Gastrocnemius medialis (tissue), 4 donors: ENCODE results near the gene PWWP2A. TPM values are rescaled to one million over a fixed set of nuclear protein-coding genes. Genes with fewer than 3 reads are reported as not detected.

Source experiments
- ATAC-seq, 2 donors: fragments of 150-250 bp; one replicate each; pipeline ENCODE4 v1.9.1; 2016
- DNase-seq, 2 donors: peaks; one replicate each; pipeline ENCODE4 v3.0.0-alpha.2; 2019
- H3K27ac ChIP-seq, 4 donors: fragments of 200-600 bp; sonication (generic); 1 replicate in 1 of 4; 2 replicates in 3 of 4; pipeline ENCODE4 v1.5.1; 2016 to 2018; ENCODE audit warnings: mild to moderate bottlenecking in 2 of 4, moderate library complexity in 1 of 4
- H3K27me3 ChIP-seq, 3 donors: fragments of 200-600 bp; sonication (generic) in 2 of 3; 1 replicate in 1 of 3; 2 replicates in 2 of 3; pipeline versions ENCODE4 v1.5.1 to v1.6.0; 2016 to 2019; ENCODE audit warnings: mild to moderate bottlenecking in 1 of 3, moderate library complexity in 1 of 3
- H3K36me3 ChIP-seq, 2 donors: fragments of 200-600 bp; sonication (generic) in 1 of 2; one replicate each; pipeline ENCODE4 v1.5.1; 2017 to 2018
- H3K4me1 ChIP-seq, 2 donors: fragments of 200-600 bp; sonication (generic) in 1 of 2; one replicate each; pipeline ENCODE4 v1.5.1; 2016 to 2017; ENCODE audit warnings: mild to moderate bottlenecking in 2 of 2
- H3K4me3 ChIP-seq, 4 donors: fragments of 200-600 bp; sonication (generic) in 3 of 4; 1 replicate in 1 of 4; 2 replicates in 3 of 4; pipeline ENCODE4 v1.5.1; 2016 to 2019; ENCODE audit warnings: mild to moderate bottlenecking in 2 of 4
- H3K9me3 ChIP-seq, 3 donors: fragments of 200-600 bp; sonication (generic) in 2 of 3; 1 replicate in 1 of 3; 2 replicates in 2 of 3; pipeline ENCODE4 v1.5.1; 2016 to 2019
- CTCF ChIP-seq, 5 experiments: fragments of 450-650 bp in 3 of 5; fragments of 200-600 bp in 2 of 5; sonication (generic) in 2 of 5; IDR thresholded peaks in 4 of 5; conservative IDR thresholded peaks in 1 of 5; 1 replicate in 4 of 5; 2 replicates in 1 of 5; pipeline ENCODE4 v1.5.1; 2016 to 2019; ENCODE audit warnings: antibody characterized with exemption in 5 of 5, mild to moderate bottlenecking in 3 of 5, moderate library complexity in 3 of 5
- POLR2A ChIP-seq, 2 donors: fragments of 450-650 bp; IDR thresholded peaks; one replicate each; pipeline ENCODE4 v1.6.1; 2017; ENCODE audit warnings: antibody characterized with exemption in 2 of 2, mild to moderate bottlenecking in 2 of 2, moderate library complexity in 2 of 2
- in situ Hi-C, 4 donors: fragments of 200-750 bp; cut with MboI; loops; one replicate each; pipeline versions ENCODE4 v1.15.0 to v1.8.0; 2017; ENCODE audit warnings: low sequenced_read_pairs in 4 of 4
- intact Hi-C: fragments of 100-400 bp; cut with DNase I; formaldehyde crosslinking; loops from one replicate; pipeline ENCODE4 v1.15.1; 2023; ENCODE audit warnings: low total_unique reads
- total RNA-seq, 4 donors: library from RNA; depleted of rRNA; stranded (reverse); fragments of >200 nt; gene quantifications; one replicate each; pipeline versions ENCODE4 v1.1.0 to v1.2.3, GENCODE V29; 2016

The PWWP2A gene
- total RNA-seq, 4 donors from 2014 or later, result 5.4 to 13.3 (median 8.6) TPM

DNA sequence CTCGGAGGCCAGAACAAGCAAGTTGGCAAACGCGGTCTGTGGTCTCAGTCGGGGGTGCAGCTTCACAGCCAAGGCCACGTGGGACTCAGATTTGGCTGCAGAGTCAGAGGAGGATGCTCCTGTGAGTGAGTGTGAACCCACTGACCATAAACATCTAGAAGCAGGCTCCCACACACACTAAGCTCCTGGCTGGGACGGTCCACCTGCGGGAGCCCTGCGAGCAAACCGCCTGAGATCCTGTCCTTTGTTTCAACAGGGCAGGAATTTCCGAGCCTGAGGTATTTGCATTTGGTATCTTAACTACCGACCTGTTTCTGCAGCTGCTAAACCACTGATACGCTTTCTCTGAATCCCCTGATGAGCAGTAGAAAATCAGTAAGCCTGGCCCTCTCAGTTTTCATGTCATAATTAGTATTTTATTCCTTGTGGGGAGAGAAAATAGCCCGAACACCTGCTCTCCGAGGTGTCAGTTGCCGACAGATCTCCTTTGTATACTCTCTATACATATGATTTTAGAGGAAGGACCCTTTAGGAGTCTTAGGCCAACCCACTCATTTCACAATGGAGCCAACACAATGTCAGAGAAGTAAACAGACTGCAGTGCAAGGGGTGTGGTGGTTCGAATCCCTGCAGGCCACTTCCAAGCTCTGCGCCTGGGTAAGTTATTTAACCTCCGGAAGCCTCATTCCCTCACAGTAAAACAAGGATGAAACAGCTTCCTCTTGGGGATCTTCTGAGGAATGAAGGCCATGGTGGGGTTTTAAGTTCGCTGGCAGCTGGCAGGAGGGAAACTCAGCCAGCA, 40.9 kb upstream of the PWWP2A start:
- intact Hi-C loops (no loop called here), in situ Hi-C loops (no loop called here)
- ATAC-seq, result no peak
- H3K36me3 ChIP-seq, result no peaks in the 10 kb centered on the region
- H3K9me3 ChIP-seq, result no peaks in the 10 kb centered on the region
- no peak for TF ChIP-seq POLR2A (IDR thresholded peaks at IDR 0.05)
- no peak for TF ChIP-seq CTCF (IDR thresholded peaks at IDR 0.05 in 4 of 5, conservative IDR thresholded peaks at IDR 0.05 in 1 of 5)
- no peak overlapping the region for H3K4me3 ChIP-seq
- H3K27me3 ChIP-seq, result no peaks in the 10 kb centered on the region
- no peak overlapping the region for H3K27ac ChIP-seq
- H3K4me1 ChIP-seq, result peaks cover 4 to 7% of the 10 kb centered on the region in 2 donors
- no peak for DNase-seq

GRCh38 chr5:160158087-160158486, 38.8 kb upstream of the PWWP2A start:
- Histone ChIP-seq H3K36me3 (no peaks in the 10 kb centered on the region), H3K4me3 (no peak overlapping the region), H3K4me1 (no peaks in the 10 kb centered on the region), H3K9me3 (no peaks in the 10 kb centered on the region), H3K27ac (no peak overlapping the region), H3K27me3 (no peaks in the 10 kb centered on the region)
- in situ Hi-C loops, result no loop called here
- intact Hi-C loops, result no loop called here
- TF ChIP-seq CTCF (IDR thresholded peaks at IDR 0.05 in 4 of 5, conservative IDR thresholded peaks at IDR 0.05 in 1 of 5), result no peak
- TF ChIP-seq POLR2A (IDR thresholded peaks at IDR 0.05), result no peak
- DNase-seq (no peak), ATAC-seq (no peak)

- no peaks in the 10 kb centered on the region for H3K9me3 ChIP-seq
- ATAC-seq (no peak), DNase-seq (no peak)
- H3K27me3 ChIP-seq, result no peaks in the 10 kb centered on the region
- H3K4me3 ChIP-seq, result no peak overlapping the region
- intact Hi-C loops (no loop called here), in situ Hi-C loops (no loop called here)
- H3K4me1 ChIP-seq, result no peaks in the 10 kb centered on the region
- H3K36me3 ChIP-seq, result no peaks in the 10 kb centered on the region
- TF ChIP-seq POLR2A (IDR thresholded peaks at IDR 0.05) (no peak), CTCF (IDR thresholded peaks at IDR 0.05 in 4 of 5, conservative IDR thresholded peaks at IDR 0.05 in 1 of 5) (no peak)
- H3K27ac ChIP-seq, result no peak overlapping the region
Measured at GRCh38 chr5:160155017-160155750, 35.9 kb upstream of the PWWP2A start.

GRCh38 chr5:160152901-160153300, 33.7 kb upstream of the PWWP2A start:
- Histone ChIP-seq H3K9me3 (no peaks in the 10 kb centered on the region), H3K36me3 (no peaks in the 10 kb centered on the region), H3K27ac (no peak overlapping the region), H3K4me1 (no peaks in the 10 kb centered on the region), H3K4me3 (no peak overlapping the region), H3K27me3 (no peaks in the 10 kb centered on the region)
- intact Hi-C loops, result no loop called here
- ATAC-seq (no peak), DNase-seq (no peak)
- in situ Hi-C loops, result no loop called here
- TF ChIP-seq POLR2A (IDR thresholded peaks at IDR 0.05), result no peak
- TF ChIP-seq CTCF (IDR thresholded peaks at IDR 0.05 in 4 of 5, conservative IDR thresholded peaks at IDR 0.05 in 1 of 5), result no peak
